Esophagus mucosa (tissue), 1 donor: Measurements from ENCODE around the gene TMEM51. TPM values are rescaled to one million over a fixed set of nuclear protein-coding genes. Genes with fewer than 3 reads are reported as not detected.
A peak's percentile ranks its signal among the peaks of the same experiment; 100 is the strongest.

Experiments
- ATAC-seq: fragments of 200-7000 bp; cut with Tn5 transposase; one replicate; pipeline ENCODE4 v1.9.1; 2020
- total RNA-seq: library from RNA; stranded (reverse); gene quantifications from one replicate; pipeline ENCODE4 v1.2.4, GENCODE V29; 2023
- donor health status: DM: yes; HTN: yes; CAD: no.

Gene TMEM51, protein sequence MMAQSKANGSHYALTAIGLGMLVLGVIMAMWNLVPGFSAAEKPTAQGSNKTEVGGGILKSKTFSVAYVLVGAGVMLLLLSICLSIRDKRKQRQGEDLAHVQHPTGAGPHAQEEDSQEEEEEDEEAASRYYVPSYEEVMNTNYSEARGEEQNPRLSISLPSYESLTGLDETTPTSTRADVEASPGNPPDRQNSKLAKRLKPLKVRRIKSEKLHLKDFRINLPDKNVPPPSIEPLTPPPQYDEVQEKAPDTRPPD
- total RNA-seq = 22.5 TPM

DNA sequence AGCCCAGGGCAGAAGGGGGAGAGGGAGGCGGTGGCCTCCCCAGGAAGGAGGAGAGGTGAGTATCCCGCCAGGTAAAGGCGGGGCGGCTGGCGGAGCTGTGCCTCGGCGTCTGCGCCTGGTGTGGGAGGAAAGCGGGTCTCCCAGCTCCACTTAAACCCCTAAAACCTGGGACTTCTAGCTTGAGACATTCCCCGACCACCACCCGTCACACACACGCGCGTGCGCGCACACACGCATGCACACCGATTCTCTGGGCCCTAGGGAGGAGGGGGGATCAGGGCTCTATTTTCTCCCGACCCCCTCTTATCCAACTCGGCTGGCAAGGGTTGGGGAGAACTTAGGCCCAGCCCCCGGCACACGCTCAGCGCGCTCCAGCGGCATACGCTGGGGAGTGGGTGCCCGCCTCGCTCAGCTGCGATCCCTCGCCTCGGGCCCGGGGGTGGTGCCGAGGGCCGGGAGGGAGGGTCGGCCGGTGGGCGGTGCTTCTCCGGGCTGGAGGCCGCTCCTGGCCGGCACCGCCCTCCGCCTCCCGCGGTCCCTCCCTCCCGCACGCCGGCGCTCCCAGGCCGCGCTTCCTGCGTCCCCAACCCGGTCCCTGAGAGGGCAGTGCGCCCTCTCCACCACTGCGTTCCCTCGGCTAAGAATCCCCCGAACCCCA, at the start of gene TMEM51:
TMEM51 (plus strand) TSS at position 564 of the 658 bp plus-strand sequence. CDS start 61,341 bp downstream, outside the sequence.
- ATAC-seq = peak; percentile 79

DNA sequence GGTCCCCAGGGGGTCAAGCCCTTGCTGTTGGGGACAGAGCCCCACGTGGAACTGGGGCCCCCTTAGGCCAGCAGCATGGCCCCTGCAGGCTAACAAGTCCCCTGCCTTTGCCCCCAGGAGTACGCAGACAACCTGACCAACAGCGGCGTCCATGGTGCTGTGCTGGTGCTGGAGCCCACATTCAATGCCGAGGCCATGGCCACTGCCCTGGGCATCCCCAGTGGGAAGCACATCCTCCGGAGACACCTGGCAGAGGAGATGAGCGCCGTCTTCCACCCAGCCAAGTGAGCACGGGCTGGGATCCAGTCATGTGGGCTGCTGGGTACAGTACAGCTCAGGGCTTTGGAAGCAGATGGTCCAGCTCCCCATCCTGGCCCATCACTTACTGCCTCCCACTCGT, 49.6 kb upstream of the TMEM51 start:
- no peak for ATAC-seq

DNA sequence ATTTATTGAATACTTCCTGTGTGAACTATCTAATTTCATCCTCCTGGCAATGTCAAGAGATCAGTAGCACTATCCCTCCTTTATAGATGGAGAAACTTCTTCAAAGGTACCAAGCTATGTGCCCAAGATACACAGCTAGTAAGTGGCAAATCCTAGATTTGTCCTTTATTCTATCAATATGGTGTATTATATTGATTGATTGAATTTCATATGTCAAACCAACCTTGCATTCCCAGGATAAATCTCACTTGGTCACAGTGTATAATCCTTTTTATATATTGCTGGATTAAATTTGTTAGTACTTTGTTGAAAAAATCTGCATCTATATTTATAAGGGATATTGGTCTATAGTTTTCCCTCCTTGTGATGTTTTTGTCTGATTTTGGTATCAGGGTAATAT, 48.8 kb upstream of the TMEM51 start:
- no peak for ATAC-seq

DNA sequence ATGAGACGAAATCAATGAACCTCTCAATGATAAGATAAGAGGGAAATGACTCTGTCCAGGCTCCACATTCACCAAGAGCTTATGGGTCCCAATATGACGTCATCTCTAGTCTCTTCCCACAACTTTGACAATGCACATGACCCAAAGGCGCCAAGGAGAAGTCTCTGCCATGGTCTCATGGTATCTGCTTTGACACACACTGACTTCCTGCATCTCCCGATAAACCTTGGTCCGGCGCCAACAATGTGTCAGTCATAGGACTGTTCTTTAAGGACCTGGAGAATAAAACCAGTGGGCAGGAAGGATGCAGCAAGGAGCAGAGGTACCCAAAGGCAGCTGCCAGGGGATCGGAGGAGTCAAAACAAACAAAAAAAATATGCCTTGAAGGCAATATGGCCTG, 46.9 kb upstream of the TMEM51 start:
- ATAC-seq = no peak

DNA sequence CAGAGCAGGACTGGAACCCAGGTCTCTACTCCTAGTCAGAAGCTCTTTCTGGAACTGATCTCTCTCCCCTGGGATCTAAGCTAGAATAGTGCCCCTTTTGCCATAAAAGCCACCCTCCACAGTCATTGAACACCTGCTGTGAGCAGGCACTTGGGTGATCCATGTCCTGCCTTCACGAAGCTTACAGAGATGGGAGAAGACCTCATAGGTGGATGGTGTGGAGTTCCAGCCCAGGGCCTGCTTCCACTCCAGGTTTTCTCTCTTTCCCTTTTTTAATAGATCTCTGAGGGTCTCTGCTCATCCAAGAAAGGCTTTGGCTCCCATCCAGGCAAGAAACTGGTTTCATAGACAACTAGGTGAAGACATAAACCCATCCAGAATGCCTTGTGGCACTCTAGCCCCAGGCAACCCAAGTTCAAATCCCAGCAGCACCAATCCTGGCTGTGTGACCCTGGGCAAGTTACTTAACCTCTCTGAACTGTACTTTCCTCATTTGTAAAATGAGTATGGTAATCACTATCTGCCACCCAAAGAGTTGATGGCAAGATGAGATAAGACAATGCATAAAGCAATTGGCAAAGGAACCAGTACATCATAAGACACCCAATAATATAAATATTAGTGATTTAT, 46.4 kb upstream of the TMEM51 start:
- ATAC-seq = no peak

DNA sequence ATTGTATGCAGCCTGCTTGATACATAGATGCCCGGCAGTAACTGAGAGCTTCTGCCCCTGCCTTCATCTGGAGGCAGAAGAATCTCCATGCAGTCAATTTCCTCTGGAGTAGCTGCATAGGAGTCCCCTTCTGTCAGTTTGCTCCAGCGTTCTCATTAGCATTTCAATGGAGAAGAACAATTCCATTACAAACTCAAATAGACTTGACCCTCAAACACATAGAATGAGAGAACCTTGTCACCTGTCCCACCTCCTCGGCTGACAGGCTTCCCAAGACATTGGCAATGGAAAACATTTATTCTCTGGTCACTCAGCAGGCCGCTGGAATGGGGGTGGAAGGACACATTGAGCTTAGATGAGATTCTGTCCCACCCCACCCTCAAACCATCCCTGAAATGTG, 45.6 kb upstream of the TMEM51 start:
- ATAC-seq = no peak

DNA sequence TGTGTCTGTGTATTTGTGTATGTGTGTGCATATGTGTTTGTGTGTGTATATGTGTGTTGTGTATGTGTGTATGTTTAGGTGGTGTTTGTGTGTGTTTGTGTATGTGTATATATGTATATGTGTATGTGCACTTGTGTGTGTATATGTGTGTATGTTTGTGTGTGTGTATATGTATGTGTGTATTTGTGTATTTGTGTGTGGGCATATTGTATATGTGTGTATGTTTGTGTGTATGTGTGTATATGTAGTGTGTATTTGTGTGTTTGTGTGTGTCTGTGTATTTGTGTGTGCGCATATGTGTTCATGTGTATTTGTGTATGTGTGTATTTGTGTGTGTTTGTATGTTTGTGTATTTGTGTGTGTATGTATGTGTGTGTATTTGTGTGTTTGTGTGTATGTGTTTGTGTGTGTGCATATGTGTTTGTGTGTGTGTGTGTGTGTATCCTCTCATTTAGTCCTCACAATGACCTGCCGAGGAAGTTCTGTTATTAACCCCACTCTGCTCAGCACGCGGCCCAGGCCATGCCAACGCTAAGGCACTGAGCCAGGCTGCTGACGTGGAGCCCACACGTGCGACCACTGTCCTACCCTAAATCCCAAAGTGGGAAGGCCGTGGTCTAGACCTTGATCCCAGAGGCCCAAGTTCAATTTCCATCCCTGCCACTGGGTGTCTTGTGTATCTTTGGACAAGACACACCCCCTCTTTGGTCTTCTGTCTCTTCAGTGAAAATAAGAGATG, 43.2 kb upstream of the TMEM51 start:
- no peak for ATAC-seq

DNA sequence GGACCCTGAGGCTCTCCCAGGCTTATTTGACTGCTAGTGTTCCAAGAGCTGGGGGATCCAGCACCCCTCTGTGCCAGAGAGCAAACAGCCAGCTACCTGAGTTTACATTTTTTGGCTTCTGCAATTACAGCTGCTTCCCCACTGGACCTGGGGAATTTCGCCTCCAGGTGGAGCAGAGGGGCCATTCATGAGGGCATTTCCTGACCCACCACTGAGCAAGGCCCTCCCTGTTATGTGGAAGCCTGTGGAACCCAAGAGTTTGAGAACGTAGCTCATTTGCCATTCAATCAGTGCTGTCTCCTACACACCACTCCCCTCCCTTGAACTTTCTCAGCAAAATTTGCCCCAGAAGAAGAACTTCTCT, 42.7 kb upstream of the TMEM51 start:
- no peak for ATAC-seq

DNA sequence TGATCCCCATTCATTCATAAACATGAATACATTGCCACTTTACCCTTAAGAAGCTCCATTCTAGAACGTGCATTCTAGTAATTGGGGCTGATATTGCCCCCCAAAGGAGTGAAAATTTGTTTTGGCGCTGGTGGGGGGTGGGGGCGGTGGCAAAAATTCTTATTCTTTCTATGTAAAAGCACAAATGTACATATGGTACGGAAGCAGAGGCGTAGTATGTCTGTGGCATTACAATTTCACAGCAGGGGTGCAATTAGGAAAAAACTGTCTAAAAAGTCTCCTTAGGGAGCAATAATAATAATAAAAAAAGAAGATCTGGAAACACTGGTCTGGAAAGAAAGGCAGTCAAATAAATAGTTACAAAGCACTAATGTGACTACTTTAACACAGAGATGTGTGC, 40.4 kb upstream of the TMEM51 start:
- no peak for ATAC-seq

DNA sequence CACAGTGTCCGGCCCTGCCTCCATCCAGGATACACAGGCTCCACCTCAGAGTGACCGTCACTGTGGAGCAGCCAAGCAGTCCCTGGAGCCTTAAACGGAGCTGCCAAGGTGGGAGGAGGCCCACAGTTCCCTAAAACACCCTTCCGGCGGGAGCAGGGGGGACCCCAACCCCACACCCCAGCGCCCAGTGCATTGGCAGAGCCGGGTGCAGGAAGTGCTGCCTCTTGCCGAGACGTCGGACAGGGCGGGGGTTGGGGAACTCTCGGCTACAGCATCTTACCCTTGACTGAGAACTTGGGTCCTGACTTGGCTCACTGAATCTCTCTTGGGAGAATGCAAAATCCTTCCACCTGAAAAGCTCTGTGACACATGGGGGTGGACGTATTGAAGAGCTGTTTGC, 38.7 kb upstream of the TMEM51 start:
- ATAC-seq = no peak

DNA sequence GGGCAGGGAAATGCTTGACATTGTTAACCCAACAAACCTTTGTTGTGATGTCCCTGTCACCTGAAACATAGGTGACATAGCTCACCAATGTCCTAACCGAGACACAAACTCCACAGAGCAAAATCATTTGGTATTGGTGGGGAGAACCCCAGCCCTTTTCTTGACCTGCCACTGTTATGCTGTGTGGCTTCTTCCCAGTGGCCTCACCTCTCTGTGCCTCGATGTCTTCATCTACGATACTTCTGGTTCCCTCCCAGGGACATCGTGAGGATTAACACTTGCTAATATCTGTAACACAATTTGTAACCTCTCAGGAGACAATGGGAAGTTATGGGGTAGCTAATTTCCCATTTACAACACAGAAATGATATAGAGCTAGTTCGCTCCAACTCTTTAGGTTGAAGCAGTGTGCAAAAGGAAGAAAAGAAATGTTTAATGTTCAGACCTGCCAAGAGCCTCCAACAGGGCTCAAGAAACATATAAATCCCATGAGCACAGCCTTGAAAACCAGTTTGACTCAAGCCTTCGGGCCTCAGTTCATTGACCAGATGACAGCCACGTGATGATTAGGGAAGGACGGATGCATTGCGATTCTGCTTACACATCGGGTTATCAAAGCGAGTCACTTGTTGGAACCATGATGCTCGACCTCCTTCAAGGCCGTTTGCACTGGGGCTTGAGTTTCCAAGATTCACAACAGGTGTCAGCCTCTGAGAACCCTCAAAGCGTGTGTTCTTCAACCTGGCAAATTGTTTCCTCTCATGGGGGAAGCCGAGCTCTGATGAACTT, 37.8 kb upstream of the TMEM51 start:
- no peak for ATAC-seq

DNA sequence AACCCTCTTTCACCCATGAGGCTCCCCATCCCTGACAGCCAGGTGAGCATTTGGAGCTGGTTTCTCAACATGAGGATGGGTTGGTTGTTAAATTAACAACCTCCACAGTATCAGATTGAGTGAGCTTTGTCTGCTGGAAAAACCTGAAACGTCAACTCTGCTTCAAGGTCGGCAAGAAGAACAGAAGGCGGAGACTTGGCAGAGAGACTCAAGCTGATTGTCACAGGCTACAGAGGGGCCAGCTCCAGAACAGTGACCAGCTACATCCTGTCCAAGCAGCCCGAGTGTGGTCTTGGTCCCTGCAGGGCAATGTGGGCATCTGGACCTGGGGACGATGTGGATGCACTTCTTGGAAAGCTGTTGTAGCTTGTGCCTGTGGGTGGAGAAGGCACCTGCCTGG, 36.6 kb upstream of the TMEM51 start:
- ATAC-seq = no peak

DNA sequence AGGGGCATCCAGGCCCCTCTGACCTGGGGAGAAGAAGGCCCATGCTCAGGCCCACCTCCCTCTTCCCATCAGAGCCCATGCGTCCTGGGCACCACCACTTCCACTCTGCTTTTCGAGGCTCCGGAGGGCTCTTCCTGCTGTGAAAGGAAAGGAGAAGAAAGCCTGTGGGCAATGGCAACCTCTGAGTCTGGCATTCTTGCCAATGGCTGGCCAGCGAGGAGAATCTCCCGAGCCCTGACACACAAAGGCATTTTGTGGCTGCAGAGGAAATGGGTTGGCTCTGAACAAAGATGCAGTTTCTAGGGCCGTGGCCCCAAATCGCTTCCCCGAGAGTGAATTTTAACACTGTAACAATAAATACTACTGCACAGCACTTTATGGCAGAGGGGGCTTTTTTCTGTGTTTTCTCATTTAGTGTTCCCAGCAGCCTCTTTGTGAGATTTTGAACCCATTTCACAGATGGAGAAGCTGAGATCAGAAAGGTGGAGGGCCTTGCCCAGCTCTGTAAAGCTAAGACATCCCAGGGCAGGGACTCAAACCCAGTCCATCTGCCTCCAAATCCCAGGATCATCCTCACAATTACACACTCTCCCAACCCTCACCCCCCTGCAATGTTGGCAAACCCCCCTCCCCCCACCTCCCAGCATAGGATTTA, 35.7 kb upstream of the TMEM51 start:
- ATAC-seq = no peak

DNA sequence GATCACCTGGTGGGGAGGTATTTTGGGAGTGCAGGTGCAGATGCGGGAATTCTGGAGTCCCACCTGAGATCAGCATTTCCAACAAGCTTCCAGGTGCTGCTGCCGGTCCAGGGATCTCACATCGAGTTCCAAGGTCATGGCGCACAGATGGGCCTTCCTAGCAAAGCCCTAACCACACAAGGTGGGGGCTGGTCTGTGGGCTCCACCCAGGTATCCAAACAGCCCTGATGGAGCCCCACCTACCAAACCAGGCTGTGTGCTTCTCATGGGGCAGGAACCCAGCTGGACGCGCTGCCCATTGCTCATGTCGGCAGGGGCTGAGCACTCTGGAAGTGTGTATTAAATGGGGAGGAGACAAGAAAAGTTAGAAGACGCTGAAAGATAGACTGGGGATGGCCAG, 35.0 kb upstream of the TMEM51 start:
- ATAC-seq = no peak

DNA sequence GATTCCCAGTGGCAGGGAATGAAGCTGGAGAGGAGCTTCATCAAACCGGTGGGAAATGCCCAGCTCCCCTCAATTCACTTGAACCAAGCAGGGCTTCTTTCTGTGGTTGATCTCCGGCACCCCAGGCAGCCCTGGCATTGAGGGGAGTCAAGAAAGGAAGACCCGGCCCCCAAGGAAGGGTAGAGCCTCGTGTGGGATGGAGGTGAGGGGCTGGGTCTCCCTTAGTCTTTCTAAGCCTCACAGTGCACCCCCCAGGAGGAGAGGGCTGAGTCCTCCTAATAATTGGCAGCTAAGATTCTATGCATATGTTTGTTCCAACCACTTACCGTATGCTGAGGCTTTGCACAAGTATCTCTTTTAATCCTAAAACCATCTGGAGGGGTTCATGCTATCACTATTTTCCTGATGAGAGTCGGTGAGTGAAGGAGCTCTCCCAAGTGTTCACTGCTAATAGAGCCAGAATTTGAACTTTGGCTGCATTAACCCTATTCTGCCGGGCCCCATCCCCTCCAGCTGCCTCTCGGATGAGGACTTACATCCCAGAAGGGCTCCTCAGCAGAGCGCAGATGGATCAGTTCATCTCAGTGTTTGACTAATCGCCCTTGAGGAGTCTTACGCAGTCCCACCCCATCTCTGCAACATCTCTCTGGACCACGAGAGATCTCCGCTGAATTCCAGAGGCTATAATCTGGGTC, 33.1 kb upstream of the TMEM51 start:
- ATAC-seq = no peak

DNA sequence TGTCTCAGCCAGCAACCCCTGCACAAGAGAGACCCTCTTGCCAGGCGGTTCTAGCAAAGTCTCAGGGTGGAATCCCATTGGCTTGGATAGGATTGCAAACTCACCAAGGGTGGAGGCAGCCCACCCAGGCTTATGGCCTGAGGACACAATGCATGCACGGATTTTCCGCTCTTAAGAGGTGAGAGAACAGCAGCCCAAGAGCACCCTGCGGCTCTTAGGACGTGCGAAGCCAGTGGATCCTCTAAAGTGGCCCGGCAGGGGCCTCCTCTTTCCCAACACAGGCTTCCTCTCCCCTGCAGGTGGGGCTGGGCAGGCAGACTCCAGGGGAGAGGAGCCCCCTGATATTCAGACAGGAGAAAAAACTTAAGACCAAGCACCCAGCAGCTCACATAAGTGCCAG, 31.2 kb upstream of the TMEM51 start:
- no peak for ATAC-seq

DNA sequence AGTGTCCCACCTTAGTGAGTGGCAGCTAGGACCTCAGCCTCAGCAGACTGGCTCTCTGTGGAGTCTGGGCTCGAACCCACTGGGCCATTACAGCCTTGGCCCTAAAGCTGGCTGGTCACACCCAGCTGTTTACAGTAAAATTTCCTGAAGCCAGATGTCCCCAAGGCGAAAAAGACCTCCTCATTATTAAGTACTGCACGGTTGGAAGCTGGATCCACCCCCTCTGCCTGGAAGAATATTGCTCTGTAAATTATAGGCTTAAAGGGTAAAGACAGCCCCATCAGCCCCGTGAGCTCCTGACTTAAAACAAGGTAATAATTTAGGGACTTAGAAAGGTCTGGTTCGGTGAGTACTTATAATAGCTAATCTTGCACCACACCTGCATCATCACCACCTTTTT, 30.3 kb upstream of the TMEM51 start:
- ATAC-seq = no peak

DNA sequence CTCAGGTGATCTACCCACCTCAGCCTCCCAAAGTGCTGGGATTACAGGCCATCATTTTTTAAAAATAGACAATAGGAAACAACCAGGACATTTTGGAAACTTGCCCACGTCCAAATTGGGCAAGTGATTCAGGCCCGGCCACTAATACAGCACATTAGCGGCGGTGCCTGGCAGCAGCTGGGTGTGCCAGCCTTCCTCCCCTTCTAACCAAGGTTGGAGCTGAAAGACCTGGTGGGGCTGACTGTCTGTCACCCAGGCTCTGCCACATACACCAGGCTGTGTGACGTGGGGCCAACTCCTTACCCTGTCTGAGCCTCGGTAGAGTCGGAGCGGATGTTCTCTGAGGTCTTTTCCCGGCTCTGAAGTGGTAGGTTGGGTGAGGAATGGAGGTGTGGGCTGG, 29.6 kb upstream of the TMEM51 start:
- no peak for ATAC-seq

DNA sequence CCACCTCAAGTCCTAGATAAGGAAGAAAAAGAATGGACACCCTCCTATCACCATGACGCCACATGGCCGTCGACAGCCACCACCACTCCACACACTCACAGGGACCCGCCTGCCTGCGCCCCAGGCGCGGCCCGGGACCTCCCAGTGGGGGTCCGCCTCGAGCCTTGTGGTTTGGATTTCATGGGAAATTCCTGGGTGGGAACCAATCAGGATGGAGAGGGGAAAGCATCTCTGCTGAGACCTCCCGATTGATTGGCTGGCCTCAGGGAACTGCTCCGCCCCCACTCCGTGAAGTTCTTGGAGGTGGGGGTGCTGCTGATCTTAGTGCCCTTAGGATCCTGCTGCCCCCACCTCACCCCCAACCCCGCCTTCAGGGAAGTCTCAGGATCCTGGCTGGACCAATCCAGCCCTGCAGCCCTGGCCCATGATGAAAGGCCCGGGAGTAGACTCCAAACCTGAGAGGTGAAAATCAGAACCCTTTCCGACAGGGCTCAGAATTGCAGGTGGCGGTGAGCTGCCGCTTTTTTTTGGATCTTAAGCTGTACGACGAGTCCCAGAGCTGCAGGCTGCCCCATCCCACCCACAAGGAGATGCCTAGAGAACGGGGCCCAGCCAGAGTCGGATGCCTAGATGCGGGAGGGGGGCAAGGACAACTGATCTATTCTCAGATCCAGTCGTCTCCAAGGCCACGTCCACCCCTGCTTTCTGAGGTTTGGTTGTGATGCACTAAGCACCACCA, 29.0 kb upstream of the TMEM51 start:
- ATAC-seq = no peak

DNA sequence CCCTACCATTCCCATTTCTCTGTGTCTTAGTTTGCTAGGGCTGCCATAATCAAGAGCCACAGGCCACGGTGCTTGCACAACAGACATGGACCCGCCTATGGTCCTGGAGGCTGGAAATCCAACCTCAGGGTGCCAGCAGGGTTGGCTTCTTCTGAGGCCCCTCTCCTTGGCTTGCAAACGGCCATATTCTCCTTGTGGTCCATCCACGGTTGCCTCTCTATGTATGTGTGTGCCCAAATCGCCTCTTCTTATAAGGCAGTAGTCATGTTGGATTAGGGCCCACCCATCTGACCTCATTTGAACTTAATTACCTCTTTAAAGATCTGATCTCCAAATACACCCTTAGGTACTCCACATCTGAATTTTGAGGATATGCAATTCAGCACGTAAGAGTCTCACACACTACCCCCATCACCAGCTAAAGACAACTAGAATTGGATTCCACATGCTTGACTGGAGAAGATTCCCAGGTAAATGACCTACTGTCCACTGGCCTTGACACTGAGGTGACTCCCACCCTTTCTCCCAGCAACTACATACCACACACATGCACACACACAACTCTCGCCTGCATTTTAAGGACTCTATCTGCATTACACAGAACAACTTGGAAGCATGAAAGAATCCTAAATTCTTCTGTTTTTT, 28.3 kb upstream of the TMEM51 start:
- no peak for ATAC-seq
